A673 (cell line): ENCODE results near the gene SORCS3. TPM values are rescaled to one million over a fixed set of nuclear protein-coding genes. Genes with fewer than 3 reads are reported as not detected.

Experiments used
- BruUV-seq: library from RNA; stranded (reverse); fragments of 400-500 nt; replicated peaks from 2 replicates; lab custom pipeline; 2021; lab: Mats Ljungman, UMichigan
- CTCF ChIA-PET: fragments of 300-600 bp; sonication (Branson Sonifier 250); formaldehyde crosslinking; loops from one replicate; lab custom pipeline; 2022; ENCODE audit warnings: antibody characterized with exemption; lab: Charles Lee
- POLR2A ChIA-PET: fragments of 300-600 bp; sonication (Branson Sonifier 250); formaldehyde crosslinking; loops from one replicate; lab custom pipeline; 2022; ENCODE audit warnings: antibody characterized with exemption; ENCODE audit not compliant: low non-redundant PET; lab: Charles Lee
- DNase-seq: peaks from one replicate; pipeline ENCODE4 v3.0.0-alpha.2; 2015; ENCODE audit warnings: low spot score
- H3K27ac ChIP-seq: fragments of 200-600 bp; sonication (generic); 2 replicates; pipeline ENCODE4 v1.5.1; 2016; ENCODE audit warnings: mixed run types, low read depth, mild to moderate bottlenecking, mixed read lengths, antibody characterized with exemption, low read length; ENCODE audit not compliant: poor library complexity, severe bottlenecking
- H3K27me3 ChIP-seq: fragments of 200-600 bp; sonication (generic); replicated peaks from 2 replicates; pipeline ENCODE4 v1.6.1; 2017; ENCODE audit warnings: mixed run types, low read depth, mild to moderate bottlenecking, mixed read lengths, antibody characterized with exemption, low read length; ENCODE audit not compliant: insufficient read depth, poor library complexity
- H3K36me3 ChIP-seq: fragments of 200-600 bp; sonication (generic); 2 replicates; pipeline ENCODE4 v1.6.1; 2016; ENCODE audit warnings: mixed run types, mild to moderate bottlenecking, mixed read lengths, antibody characterized with exemption, low read length; ENCODE audit not compliant: insufficient read depth, poor library complexity, severe bottlenecking
- H3K4me1 ChIP-seq: fragments of 200-600 bp; sonication (generic); 2 replicates; pipeline ENCODE4 v1.6.1; 2017; ENCODE audit warnings: mixed run types, mild to moderate bottlenecking, mixed read lengths, antibody characterized with exemption, low read length; ENCODE audit not compliant: insufficient read depth, poor library complexity, severe bottlenecking
- H3K4me3 ChIP-seq: fragments of 200-600 bp; sonication (generic); 2 replicates; pipeline ENCODE4 v1.5.1; 2016; ENCODE audit warnings: low read depth, mixed run types, mild to moderate bottlenecking, mixed read lengths, low read length; ENCODE audit not compliant: poor library complexity, severe bottlenecking
- H3K9me3 ChIP-seq: fragments of 200-600 bp; sonication (generic); 2 replicates; pipeline ENCODE4 v1.6.1; 2016; ENCODE audit warnings: mixed run types, low read depth, mild to moderate bottlenecking, mixed read lengths, antibody characterized with exemption, low read length; ENCODE audit not compliant: poor library complexity, severe bottlenecking
- EZH2 ChIP-seq: fragments of 200-600 bp; sonication (generic); IDR thresholded peaks from 2 replicates; pipeline ENCODE4 v1.6.1; 2017; ENCODE audit warnings: borderline replicate concordance, low read depth, mild to moderate bottlenecking, mixed read lengths, antibody characterized with exemption, low read length; ENCODE audit not compliant: poor library complexity, severe bottlenecking
- intact Hi-C: fragments of 100-400 bp; cut with micrococcal nuclease; formaldehyde crosslinking; loops from one replicate; pipeline ENCODE4 v1.10.0; 2022; ENCODE audit not compliant: unreplicated experiment
- total RNA-seq: library from RNA; stranded (reverse); gene quantifications from 2 replicates; pipeline ENCODE4 v1.2.3, GENCODE V29; 2021
- TF ChIP-seq, protein P1 (sequence below): fragments of 300-800, 200-600 bp; sonication (generic); conservative IDR thresholded peaks from 2 replicates; pipeline ENCODE4 v1.5.1; 2017; ENCODE audit warnings: low read depth, mild to moderate bottlenecking, antibody characterized with exemption, low read length, moderate library complexity, mixed read lengths

Gene SORCS3
- total RNA-seq, 1 experiment from 2014 or later, result not detected

DNA sequence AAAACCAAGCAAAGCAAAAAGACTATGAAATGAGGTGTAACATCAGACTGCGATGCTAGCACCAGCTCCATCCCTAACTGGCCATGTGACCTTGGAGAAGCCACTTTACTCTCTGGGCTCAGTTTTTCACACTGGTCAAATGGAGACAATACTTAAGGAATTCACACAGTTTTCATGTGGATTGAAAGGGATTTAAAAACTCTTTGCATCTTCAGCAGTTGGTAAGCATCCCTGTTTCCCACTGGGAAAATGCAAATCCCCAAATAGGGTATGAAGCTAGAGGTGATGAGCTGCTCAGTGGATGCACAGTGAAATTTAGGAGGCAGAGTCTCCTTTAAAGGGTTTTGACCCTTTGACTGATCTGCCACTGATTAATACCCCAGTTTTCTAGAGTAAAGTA, 240.7 kb downstream of the SORCS3 start:
- no peaks in the 10 kb centered on the region for H3K36me3 ChIP-seq
- ChIA-PET CTCF (no interaction called here), POLR2A (no interaction called here)
- H3K4me1 ChIP-seq, result no peaks in the 10 kb centered on the region
- no peak for DNase-seq
- H3K9me3 ChIP-seq, result no peaks in the 10 kb centered on the region
- no peak overlapping the region for H3K27ac ChIP-seq
- no TSS peak for BruUV-seq
- intact Hi-C loops, result no loop called here
- TF ChIP-seq, protein P1, sequence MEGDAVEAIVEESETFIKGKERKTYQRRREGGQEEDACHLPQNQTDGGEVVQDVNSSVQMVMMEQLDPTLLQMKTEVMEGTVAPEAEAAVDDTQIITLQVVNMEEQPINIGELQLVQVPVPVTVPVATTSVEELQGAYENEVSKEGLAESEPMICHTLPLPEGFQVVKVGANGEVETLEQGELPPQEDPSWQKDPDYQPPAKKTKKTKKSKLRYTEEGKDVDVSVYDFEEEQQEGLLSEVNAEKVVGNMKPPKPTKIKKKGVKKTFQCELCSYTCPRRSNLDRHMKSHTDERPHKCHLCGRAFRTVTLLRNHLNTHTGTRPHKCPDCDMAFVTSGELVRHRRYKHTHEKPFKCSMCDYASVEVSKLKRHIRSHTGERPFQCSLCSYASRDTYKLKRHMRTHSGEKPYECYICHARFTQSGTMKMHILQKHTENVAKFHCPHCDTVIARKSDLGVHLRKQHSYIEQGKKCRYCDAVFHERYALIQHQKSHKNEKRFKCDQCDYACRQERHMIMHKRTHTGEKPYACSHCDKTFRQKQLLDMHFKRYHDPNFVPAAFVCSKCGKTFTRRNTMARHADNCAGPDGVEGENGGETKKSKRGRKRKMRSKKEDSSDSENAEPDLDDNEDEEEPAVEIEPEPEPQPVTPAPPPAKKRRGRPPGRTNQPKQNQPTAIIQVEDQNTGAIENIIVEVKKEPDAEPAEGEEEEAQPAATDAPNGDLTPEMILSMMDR, result no peak
- no peak for TF ChIP-seq EZH2
- peaks cover 29% of the 10 kb centered on the region for H3K27me3 ChIP-seq
- H3K4me3 ChIP-seq, result no peak overlapping the region

DNA sequence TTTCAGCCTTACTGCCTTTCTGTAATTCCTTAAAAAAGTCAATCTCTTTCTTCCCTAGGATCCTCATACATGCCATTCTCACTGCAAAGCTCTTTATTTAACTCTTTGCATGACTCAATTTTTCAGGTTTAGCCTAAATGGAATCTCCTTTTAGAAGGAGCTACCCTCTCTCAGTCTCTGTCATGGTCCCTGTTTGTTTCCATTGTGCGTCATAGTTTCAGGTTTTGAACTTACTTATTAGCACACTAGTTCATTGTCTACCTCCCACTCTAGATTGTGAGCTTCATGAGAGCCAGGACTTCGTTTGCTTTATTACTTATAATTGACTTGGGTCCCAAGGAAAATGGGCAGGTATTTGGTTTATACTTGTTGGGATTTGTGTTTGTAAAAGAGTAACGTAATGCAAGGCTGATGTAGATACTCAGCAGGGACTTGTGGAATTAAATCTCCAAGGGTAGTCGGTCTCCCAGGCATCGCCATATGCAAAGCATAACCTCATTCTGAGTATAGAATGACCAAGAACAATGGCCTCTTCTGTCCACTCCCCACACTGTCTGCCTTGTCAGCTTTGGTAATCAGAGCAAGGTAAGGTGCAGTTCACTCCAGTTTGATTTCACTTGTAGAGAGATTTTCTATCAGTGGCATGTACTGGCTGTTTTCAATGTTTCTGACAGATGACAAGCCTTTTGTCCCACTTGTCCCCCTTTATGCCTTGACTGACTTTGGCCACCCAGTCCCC, 252.0 kb downstream of the SORCS3 start:
- TF ChIP-seq EZH2, result no peak
- TF ChIP-seq, protein P1, result no peak
- intact Hi-C loops, result no loop called here
- ChIA-PET POLR2A (no interaction called here), CTCF (no interaction called here)
- Histone ChIP-seq H3K9me3 (no peaks in the 10 kb centered on the region), H3K36me3 (no peaks in the 10 kb centered on the region), H3K4me3 (no peak overlapping the region), H3K27ac (no peak overlapping the region), H3K4me1 (no peaks in the 10 kb centered on the region), H3K27me3 (peaks cover 39% of the 10 kb centered on the region)
- DNase-seq, result no peak
- BruUV-seq, result no TSS peak

DNA sequence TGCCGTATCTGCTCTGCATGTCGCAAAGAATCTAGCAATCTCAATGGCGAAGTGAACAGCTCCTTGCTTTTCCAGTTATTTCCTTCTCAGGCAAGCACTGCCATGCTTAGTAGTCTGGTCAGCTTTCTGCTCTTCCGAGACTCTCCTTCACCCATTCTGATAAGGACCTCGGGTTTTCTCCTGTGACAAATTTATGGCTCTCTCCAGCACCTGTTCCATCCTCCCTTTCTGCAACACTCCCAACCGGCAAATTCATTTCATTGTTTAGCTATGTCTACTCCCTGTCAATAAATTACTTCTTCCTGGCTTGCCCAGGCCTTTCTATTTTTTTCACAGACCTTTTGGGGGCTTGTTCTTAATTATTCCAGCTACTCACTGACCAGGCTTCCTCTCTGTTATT, 252.6 kb downstream of the SORCS3 start:
- H3K4me3 ChIP-seq, result no peak overlapping the region
- no peak for DNase-seq
- H3K4me1 ChIP-seq, result no peaks in the 10 kb centered on the region
- POLR2A ChIA-PET, result no interaction called here
- no peak overlapping the region for H3K27ac ChIP-seq
- H3K9me3 ChIP-seq, result no peaks in the 10 kb centered on the region
- H3K27me3 ChIP-seq, result peaks cover 44% of the 10 kb centered on the region
- BruUV-seq, result no TSS peak
- CTCF ChIA-PET, result no interaction called here
- H3K36me3 ChIP-seq, result no peaks in the 10 kb centered on the region
- intact Hi-C loops, result no loop called here
- TF ChIP-seq EZH2, result no peak
- TF ChIP-seq, protein P1, result no peak
